Raji (cell line): Measurements from ENCODE around the gene C1RL.

Experiments used
- POLR2A ChIP-seq: IDR thresholded peaks from 2 replicates; pipeline ENCODE4 v1.6.1; 2011; ENCODE audit warnings: low read depth, low read length, control low read depth; ENCODE audit not compliant: insufficient read depth

The C1RL gene

DNA sequence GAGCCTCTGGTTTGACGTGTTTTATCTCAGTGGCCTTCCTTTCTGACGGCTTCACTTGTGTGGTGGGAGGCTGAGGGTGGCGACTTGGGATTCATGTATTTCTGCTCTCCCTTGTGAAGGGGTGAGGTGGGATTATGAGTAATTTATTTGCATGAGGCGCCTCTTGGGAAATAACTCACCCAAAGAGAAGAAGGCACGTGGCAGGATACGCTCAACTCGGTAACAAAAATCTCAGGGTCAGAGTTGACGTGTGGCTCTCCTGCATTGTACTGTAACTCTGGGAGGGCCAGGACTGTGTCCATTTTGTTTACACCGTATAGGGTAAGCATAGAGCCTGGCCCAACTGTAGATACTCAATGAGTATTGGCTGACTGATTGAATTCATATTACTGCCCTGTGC is 63.1 kb downstream of the C1RL start:
- no peak for TF ChIP-seq POLR2A
